Suprapubic skin (tissue), 4 donors: Measurements from ENCODE around the gene ANKRD13A. TPM values are rescaled to one million over a fixed set of nuclear protein-coding genes. Genes with fewer than 3 reads are reported as not detected.

Experiments
- DNase-seq, 2 donors: peaks; one replicate each; pipeline ENCODE4 v3.0.0-alpha.2; 2019; ENCODE audit warnings: low spot score in 2 of 2
- H3K27ac ChIP-seq: fragments of 200-600 bp; sonication (generic); one replicate; pipeline ENCODE4 v1.5.1; 2019
- H3K27me3 ChIP-seq: fragments of 200-600 bp; sonication (generic); one replicate; pipeline ENCODE4 v1.5.1; 2019
- H3K36me3 ChIP-seq: fragments of 200-600 bp; sonication (generic); one replicate; pipeline ENCODE4 v1.5.1; 2019
- H3K4me1 ChIP-seq: fragments of 200-600 bp; sonication (generic); one replicate; pipeline ENCODE4 v1.5.1; 2019
- H3K4me3 ChIP-seq: fragments of 200-600 bp; sonication (generic); one replicate; pipeline ENCODE4 v1.5.1; 2019; ENCODE audit warnings: mild to moderate bottlenecking
- H3K9me3 ChIP-seq: fragments of 200-600 bp; sonication (generic); one replicate; pipeline ENCODE4 v1.5.1; 2019
- EP300 ChIP-seq: sonication (generic); formaldehyde crosslinking; IDR thresholded peaks from one replicate; pipeline ENCODE4 v1.6.1; 2017; ENCODE audit warnings: antibody characterized with exemption
- POLR2A ChIP-seq, 2 donors: fragments of 450-650 bp; IDR thresholded peaks; one replicate each; pipeline ENCODE4 v1.6.1; 2017; ENCODE audit warnings: antibody characterized with exemption in 2 of 2, mild to moderate bottlenecking in 2 of 2, moderate library complexity in 2 of 2
- POLR2AphosphoS5 ChIP-seq, 3 donors: sonication (generic); formaldehyde crosslinking; IDR thresholded peaks; one replicate each; pipeline ENCODE4 v1.6.1; 2017; ENCODE audit warnings: antibody characterized with exemption in 3 of 3
- WGBS: methylation state at CpG from one replicate; pipeline ENCODE4 v1.1.5; 2018; 5-methylcytosine and 5-hydroxymethylcytosine counted together
- total RNA-seq, 4 donors: library from RNA; depleted of rRNA; stranded (reverse); fragments of >200 nt; gene quantifications; one replicate each; pipeline ENCODE4 v1.1.0, GENCODE V29; 2016
- TF ChIP-seq, protein P1 (sequence below), 2 donors: fragments of 200-600 bp in 1 of 2; fragments of 450-650 bp in 1 of 2; sonication (generic) in 1 of 2; IDR thresholded peaks; one replicate each; pipeline ENCODE4 v1.5.1; 2016 to 2019; ENCODE audit warnings: antibody characterized with exemption in 2 of 2, mild to moderate bottlenecking in 1 of 2, moderate library complexity in 1 of 2

Gene ANKRD13A
- total RNA-seq, 4 donors from 2014 or later: 104 to 161 (median 114) TPM

DNA sequence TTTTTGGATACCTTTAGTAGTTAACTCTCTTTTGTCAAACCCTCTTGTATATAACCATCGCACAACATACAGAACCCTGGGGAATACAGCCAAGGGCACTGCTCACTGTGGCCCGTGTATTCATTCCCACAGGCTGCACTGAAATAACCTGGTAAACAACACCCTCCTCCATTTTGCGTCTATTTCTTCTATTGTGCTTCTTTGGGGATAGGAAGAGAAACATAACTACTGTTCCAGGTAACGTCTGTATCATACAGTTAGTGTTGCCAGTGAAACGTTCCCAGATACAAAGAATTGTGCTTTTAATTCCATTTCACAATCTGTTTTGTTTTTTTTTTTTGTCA lies 39.5 kb downstream of the ANKRD13A start:
- TF ChIP-seq EP300: no peak
- no peak for TF ChIP-seq POLR2AphosphoS5 (IDR thresholded peaks at IDR 0.05)
- no peak for TF ChIP-seq POLR2A (IDR thresholded peaks at IDR 0.05)
- TF ChIP-seq, protein P1, sequence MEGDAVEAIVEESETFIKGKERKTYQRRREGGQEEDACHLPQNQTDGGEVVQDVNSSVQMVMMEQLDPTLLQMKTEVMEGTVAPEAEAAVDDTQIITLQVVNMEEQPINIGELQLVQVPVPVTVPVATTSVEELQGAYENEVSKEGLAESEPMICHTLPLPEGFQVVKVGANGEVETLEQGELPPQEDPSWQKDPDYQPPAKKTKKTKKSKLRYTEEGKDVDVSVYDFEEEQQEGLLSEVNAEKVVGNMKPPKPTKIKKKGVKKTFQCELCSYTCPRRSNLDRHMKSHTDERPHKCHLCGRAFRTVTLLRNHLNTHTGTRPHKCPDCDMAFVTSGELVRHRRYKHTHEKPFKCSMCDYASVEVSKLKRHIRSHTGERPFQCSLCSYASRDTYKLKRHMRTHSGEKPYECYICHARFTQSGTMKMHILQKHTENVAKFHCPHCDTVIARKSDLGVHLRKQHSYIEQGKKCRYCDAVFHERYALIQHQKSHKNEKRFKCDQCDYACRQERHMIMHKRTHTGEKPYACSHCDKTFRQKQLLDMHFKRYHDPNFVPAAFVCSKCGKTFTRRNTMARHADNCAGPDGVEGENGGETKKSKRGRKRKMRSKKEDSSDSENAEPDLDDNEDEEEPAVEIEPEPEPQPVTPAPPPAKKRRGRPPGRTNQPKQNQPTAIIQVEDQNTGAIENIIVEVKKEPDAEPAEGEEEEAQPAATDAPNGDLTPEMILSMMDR (IDR thresholded peaks at IDR 0.05): no peak
- DNase-seq: no peak
- Histone ChIP-seq H3K4me1 (peaks cover 20% of the 10 kb centered on the region), H3K36me3 (peaks cover 67% of the 10 kb centered on the region), H3K27ac (peak overlapping the region; percentile 56), H3K27me3 (no peaks in the 10 kb centered on the region), H3K9me3 (no peaks in the 10 kb centered on the region), H3K4me3 (no peak overlapping the region)
- WGBS: 59% methylated on average over 5 of the region's 5 CpGs

GRCh38 chr12:110039085-110039807 lies 40.0 kb downstream of the ANKRD13A start:
- H3K27ac ChIP-seq: peak overlapping the region; percentile 68
- H3K4me3 ChIP-seq: no peak overlapping the region
- WGBS: 45% methylated on average over 5 of the region's 5 CpGs
- TF ChIP-seq, protein P1 (IDR thresholded peaks at IDR 0.05): no peak
- peak; percentile 45 for TF ChIP-seq EP300
- no peaks in the 10 kb centered on the region for H3K27me3 ChIP-seq
- DNase-seq: no peak
- no peaks in the 10 kb centered on the region for H3K9me3 ChIP-seq
- H3K36me3 ChIP-seq: peaks cover 62% of the 10 kb centered on the region
- H3K4me1 ChIP-seq: peaks cover 20% of the 10 kb centered on the region

DNA sequence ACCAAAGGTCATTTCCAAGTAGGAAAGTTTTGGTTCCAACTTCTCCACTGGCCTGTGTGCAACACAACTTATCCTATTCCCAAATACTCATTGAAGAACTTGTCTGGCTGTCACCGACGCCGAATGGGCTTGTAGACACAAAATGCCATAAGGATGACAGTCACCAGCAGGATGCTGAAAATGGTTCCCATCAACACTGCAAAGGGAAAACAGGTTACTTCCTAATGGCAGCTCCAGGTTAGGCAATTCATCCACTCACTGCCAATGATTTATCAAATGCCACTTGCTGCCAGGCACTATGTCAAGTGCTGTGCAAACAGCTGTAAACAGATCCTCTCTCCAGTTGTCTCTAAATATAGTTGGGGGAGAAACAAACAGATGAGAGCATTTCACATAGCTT lies 43.0 kb downstream of the ANKRD13A start:
- no peaks in the 10 kb centered on the region for H3K27me3 ChIP-seq
- WGBS: 93% methylated on average over 3 of the region's 3 CpGs
- no peaks in the 10 kb centered on the region for H3K9me3 ChIP-seq
- no peak overlapping the region for H3K4me3 ChIP-seq
- H3K36me3 ChIP-seq: peaks cover 39% of the 10 kb centered on the region
- DNase-seq: no peak
- peaks cover 30% of the 10 kb centered on the region for H3K4me1 ChIP-seq
- TF ChIP-seq, protein P1 (IDR thresholded peaks at IDR 0.05): no peak
- no peak for TF ChIP-seq POLR2A (IDR thresholded peaks at IDR 0.05)
- no peak overlapping the region for H3K27ac ChIP-seq

DNA sequence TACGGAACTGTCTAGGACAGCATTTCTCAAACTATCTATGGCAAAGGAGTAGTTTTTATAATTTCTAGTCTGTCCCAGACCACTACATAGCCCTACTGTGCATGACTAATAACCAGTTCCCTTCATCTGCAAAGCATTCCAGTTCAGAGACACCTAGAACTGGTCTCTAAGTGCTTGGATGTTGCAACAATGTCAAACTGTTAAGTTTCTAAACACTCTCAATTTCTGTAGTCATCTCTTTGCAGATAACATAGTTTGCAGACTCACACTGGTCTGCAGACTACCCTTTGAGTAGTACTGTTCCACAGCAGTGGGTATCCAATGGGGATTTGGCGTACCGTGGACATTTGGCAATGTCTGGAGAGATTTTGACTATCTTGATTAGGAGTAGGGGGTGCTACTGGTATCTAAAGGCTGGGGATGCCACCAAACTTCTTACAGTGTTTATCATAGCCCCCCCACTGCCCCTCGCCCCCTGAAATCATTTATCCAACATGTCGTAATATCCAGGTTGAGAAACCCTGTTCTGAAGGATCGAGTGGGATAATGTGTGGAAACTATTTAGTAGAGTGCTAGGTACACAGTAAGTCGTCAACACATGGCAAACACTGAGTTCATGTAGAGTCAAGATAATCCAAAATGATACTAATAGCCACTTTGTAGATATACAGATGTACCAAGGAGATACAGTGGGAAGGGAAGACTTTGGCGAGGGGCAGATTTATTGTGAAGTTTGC lies 47.4 kb downstream of the ANKRD13A start:
- Histone ChIP-seq H3K27ac (no peak overlapping the region), H3K4me1 (peaks cover 29% of the 10 kb centered on the region), H3K4me3 (no peak overlapping the region), H3K27me3 (no peaks in the 10 kb centered on the region), H3K36me3 (peaks cover 13% of the 10 kb centered on the region), H3K9me3 (no peaks in the 10 kb centered on the region)
- 91% methylated on average over 8 of the region's 8 CpGs for WGBS
- no peak for DNase-seq
- TF ChIP-seq POLR2AphosphoS5 (IDR thresholded peaks at IDR 0.05): no peak
- TF ChIP-seq, protein P1 (IDR thresholded peaks at IDR 0.05): no peak
- no peak for TF ChIP-seq POLR2A (IDR thresholded peaks at IDR 0.05)
- TF ChIP-seq EP300: no peak

DNA sequence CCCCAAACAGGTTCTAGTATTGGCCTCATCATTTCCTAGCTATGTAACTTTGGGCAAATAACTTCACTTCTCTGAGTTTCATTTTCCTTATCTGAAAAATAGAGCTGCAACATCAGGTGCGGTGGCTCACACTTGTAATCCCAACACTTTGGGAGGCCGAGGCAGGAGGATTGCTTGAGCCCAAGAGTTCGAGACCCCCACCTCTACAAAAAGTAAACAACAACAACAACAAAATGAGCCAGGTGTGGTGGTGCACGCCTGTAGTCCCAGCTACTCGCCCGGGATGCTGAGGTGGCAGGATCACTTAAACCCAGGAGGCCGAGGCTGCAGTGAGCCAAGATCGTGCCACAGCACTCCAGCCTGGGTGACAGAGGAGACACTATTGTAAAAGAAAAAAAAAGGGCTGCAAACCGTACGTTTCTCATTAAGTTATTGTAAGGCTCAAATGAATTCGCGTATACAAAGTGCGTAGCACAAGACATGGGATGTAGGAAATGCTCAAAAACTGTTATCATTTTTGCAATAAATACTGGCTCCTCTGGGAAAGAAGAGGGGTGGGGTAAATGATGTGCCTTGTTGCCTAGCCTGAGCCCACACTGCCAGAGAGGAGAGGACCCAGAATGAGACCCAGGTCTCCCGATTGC lies 48.2 kb downstream of the ANKRD13A start:
- Histone ChIP-seq H3K4me3 (peak overlapping the region; percentile 74), H3K36me3 (peaks cover 5% of the 10 kb centered on the region), H3K27me3 (no peaks in the 10 kb centered on the region), H3K4me1 (peaks cover 29% of the 10 kb centered on the region), H3K27ac (no peak overlapping the region), H3K9me3 (no peaks in the 10 kb centered on the region)
- 77% methylated on average over 14 of the region's 14 CpGs for WGBS
- DNase-seq: no peak
- no peak for TF ChIP-seq POLR2A (IDR thresholded peaks at IDR 0.05)
- no peak for TF ChIP-seq POLR2AphosphoS5 (IDR thresholded peaks at IDR 0.05)
- TF ChIP-seq EP300: no peak
- TF ChIP-seq, protein P1 (IDR thresholded peaks at IDR 0.05): no peak
